OCI-LY3 (cell line): Measurements from ENCODE around the gene ZNF326.

Experiments
- H2AFZ ChIP-seq: fragments of 200-600, 300-600 bp; shearing (Covaris generic); 2 replicates; pipeline ENCODE4 v1.6.0; 2014; ENCODE audit warnings: antibody characterized with exemption, low read depth, low read length
- H3K27ac ChIP-seq: fragments of 200-600, 300-600 bp; sonication (generic); 2 replicates; pipeline ENCODE4 v1.5.1; 2014; ENCODE audit warnings: mild to moderate bottlenecking, low read length, moderate library complexity, mixed read lengths
- H3K27me3 ChIP-seq: fragments of 200-600, 300-600 bp; sonication (generic); 2 replicates; pipeline ENCODE4 v1.6.1; 2014; ENCODE audit warnings: low read depth, low read length, mixed read lengths
- H3K36me3 ChIP-seq: fragments of 200-600, 300-600 bp; sonication (generic); replicated peaks from 2 replicates; pipeline ENCODE3; 2014; ENCODE audit warnings: low read depth, low read length, mixed read lengths
- H3K4me1 ChIP-seq: fragments of 300-600, 200-600 bp; sonication (generic); 2 replicates; pipeline ENCODE4 v1.6.1; 2014; ENCODE audit warnings: low read length, mixed read lengths
- H3K4me2 ChIP-seq: fragments of 200-600, 300-600 bp; sonication (generic); 2 replicates; pipeline ENCODE4 v1.6.1; 2014; ENCODE audit warnings: low read length, mixed read lengths
- H3K4me3 ChIP-seq: fragments of 300-600, 200-600 bp; sonication (generic); 2 replicates; pipeline ENCODE4 v1.5.1; 2014; ENCODE audit warnings: antibody characterized with exemption, mild to moderate bottlenecking, low read length, moderate library complexity
- H3K79me2 ChIP-seq: fragments of 300-600, 200-600 bp; shearing (Covaris generic); 2 replicates; pipeline ENCODE4 v1.6.1; 2014; ENCODE audit warnings: mild to moderate bottlenecking, low read length, mixed read lengths
- H3K9ac ChIP-seq: fragments of 300-600, 200-600 bp; shearing (Covaris generic); 2 replicates; pipeline ENCODE4 v1.6.0; 2014; ENCODE audit warnings: mild to moderate bottlenecking, low read length, moderate library complexity
- H3K9me3 ChIP-seq: fragments of 200-600, 300-600 bp; shearing (Covaris generic); 2 replicates; pipeline ENCODE4 v1.6.1; 2014; ENCODE audit warnings: low read length, mixed read lengths; ENCODE audit not compliant: insufficient read depth
- H4K20me1 ChIP-seq: fragments of 200-600, 300-600 bp; sonication (generic); 2 replicates; pipeline ENCODE4 v1.6.1; 2016; ENCODE audit warnings: low read length, mixed read lengths; ENCODE audit not compliant: insufficient read depth
- CTCF ChIP-seq: fragments of 200-600, 300-600 bp; sonication (generic); IDR thresholded peaks from 2 replicates; pipeline ENCODE4 v1.5.1; 2014; ENCODE audit warnings: antibody characterized with exemption, low read length, low read depth
- EZH2phosphoT487 ChIP-seq: fragments of 200-600 bp; shearing (Covaris generic); IDR thresholded peaks from 2 replicates; pipeline ENCODE4 v1.6.1; 2018; ENCODE audit warnings: antibody characterized with exemption, mixed run types, low read depth

Gene ZNF326

DNA sequence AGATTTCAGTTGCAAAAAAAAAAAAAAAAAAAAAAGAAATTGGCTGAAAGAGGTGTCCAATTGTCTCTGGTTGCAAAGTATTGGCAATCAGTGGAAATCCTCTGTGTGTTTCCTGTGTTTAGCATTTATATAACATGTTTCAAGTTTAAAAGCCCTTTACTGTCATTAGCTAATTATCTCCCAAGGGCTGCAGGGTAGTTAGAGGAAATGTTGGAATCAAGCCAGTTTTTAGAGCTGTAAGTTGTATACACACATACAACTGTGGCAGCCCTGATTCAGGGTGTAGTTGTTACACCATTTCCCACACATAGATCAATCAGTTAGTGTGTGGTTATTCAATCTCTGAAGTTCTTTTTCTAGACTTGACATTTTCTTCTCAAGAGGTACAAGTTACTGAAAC is 8.9 kb upstream of the ZNF326 start:
- H3K36me3 ChIP-seq = no peaks in the 10 kb centered on the region
- no peak overlapping the region for H3K9ac ChIP-seq
- no peaks in the 10 kb centered on the region for H3K9me3 ChIP-seq
- no peak overlapping the region for H3K4me3 ChIP-seq
- H3K79me2 ChIP-seq = no peaks in the 10 kb centered on the region
- no peaks in the 10 kb centered on the region for H4K20me1 ChIP-seq
- H2AFZ ChIP-seq = no peak overlapping the region
- TF ChIP-seq EZH2phosphoT487 = no peak
- TF ChIP-seq CTCF = no peak
- H3K4me2 ChIP-seq = no peak overlapping the region
- H3K4me1 ChIP-seq = no peaks in the 10 kb centered on the region; the same call in 1 of the 2 replicates
- no peak overlapping the region for H3K27ac ChIP-seq
- H3K27me3 ChIP-seq = no peaks in the 10 kb centered on the region

DNA sequence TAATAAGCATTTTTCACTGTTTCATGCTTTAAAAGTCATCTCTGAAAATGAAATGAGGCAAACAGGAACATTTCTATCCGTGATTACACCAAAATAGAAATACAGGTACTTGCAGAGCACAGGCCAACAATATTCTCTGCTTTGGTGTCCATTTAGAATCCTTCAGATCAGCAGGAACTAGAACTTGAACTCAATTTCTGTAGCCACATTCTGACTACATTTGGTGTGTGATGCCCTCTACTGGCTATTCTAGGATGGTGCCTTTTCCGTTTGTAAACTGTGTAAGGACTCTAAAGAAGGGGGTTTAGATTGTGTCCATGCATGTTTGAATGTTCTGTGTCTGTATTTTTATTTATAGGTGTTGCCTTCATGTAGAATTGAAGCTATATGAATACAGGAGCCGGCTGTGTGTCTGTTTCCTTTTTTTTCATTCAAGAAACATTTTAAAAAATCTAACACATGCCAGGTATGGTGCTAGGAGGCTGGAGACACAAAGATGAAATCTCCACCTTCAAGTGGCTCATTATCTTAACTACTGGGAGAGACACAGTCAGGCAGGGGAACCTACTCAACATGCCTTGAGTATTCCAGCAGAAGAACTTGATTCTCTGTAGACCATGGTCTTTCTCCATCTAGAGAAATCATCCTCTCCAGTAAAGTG is 7.6 kb upstream of the ZNF326 start:
- H2AFZ ChIP-seq = no peak overlapping the region
- peaks cover 6% of the 10 kb centered on the region for H3K4me1 ChIP-seq

DNA sequence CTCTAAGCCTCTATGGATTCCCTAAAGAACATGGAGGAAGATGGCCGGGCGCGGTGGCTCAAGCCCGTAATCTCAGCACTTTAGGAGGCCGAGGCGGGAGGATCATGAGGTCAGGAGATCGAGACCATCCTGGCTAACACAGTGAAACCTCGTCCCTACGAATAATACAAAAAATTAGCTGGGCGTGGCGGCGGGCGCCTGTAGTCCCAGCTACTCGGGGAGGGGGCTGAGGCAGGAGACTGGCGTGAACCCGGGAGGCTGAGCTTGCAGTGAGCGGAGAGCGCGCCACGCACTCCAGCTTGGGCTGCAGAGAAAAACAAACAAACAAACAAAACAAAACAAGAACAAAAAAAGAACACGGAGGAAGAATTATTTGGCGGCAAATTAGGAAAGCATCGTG is 5.8 kb upstream of the ZNF326 start:
- H3K9me3 ChIP-seq = no peaks in the 10 kb centered on the region
- H3K27ac ChIP-seq = no peak overlapping the region
- H3K9ac ChIP-seq = no peak overlapping the region
- no peak overlapping the region for H3K4me3 ChIP-seq
- H3K79me2 ChIP-seq = no peaks in the 10 kb centered on the region
- H3K4me1 ChIP-seq = peaks cover 6% of the 10 kb centered on the region
- H3K36me3 ChIP-seq = no peaks in the 10 kb centered on the region
- no peaks in the 10 kb centered on the region for H3K27me3 ChIP-seq
- no peaks in the 10 kb centered on the region for H4K20me1 ChIP-seq
- no peak overlapping the region for H2AFZ ChIP-seq
- TF ChIP-seq CTCF = no peak
- no peak for TF ChIP-seq EZH2phosphoT487
- H3K4me2 ChIP-seq = no peak overlapping the region

More for the DNA sequence above, 7.6 kb upstream of the ZNF326 start:
- Histone ChIP-seq H3K9ac (no peak overlapping the region), H3K27ac (no peak overlapping the region), H3K4me3 (no peak overlapping the region), H3K9me3 (no peaks in the 10 kb centered on the region), H3K79me2 (no peaks in the 10 kb centered on the region), H3K4me2 (no peak overlapping the region), H4K20me1 (no peaks in the 10 kb centered on the region), H3K27me3 (no peaks in the 10 kb centered on the region), H3K36me3 (no peaks in the 10 kb centered on the region)
- peak; percentile 77 for TF ChIP-seq CTCF
- TF ChIP-seq EZH2phosphoT487 = no peak

GRCh38 chr1:89989799-89990198 is 5.1 kb upstream of the ZNF326 start:
- H3K36me3 ChIP-seq = no peaks in the 10 kb centered on the region
- no peaks in the 10 kb centered on the region for H3K79me2 ChIP-seq
- H3K9me3 ChIP-seq = no peaks in the 10 kb centered on the region
- peaks cover 6% of the 10 kb centered on the region for H3K4me1 ChIP-seq
- H3K27me3 ChIP-seq = no peaks in the 10 kb centered on the region
- H4K20me1 ChIP-seq = no peaks in the 10 kb centered on the region
- H2AFZ ChIP-seq = 0 out of 2 replicates have a peak overlapping the region, but pooled peaks have one; percentile 36
- H3K4me3 ChIP-seq = no peak overlapping the region
- no peak overlapping the region for H3K9ac ChIP-seq
- H3K4me2 ChIP-seq = no peak overlapping the region
- no peak overlapping the region for H3K27ac ChIP-seq
- TF ChIP-seq EZH2phosphoT487 (no peak), CTCF (no peak)
